Endothelial cell (in vitro differentiated cells): ENCODE results near the gene MRPL23. TPM values are rescaled to one million over a fixed set of nuclear protein-coding genes. Genes with fewer than 3 reads are reported as not detected.

Source experiments
- DNase-seq: peaks from one replicate; pipeline ENCODE4 v3.0.0; 2021; ENCODE audit warnings: low spot score
- H3K27ac Mint-ChIP-seq: one replicate; pipeline ENCODE4 v1.8.0; 2021; ENCODE audit warnings: mixed read lengths, inconsistent platforms; ENCODE audit not compliant: unreplicated experiment
- H3K27me3 Mint-ChIP-seq: one replicate; pipeline ENCODE4 v1.8.0; 2021; ENCODE audit warnings: mild to moderate bottlenecking, moderate library complexity, mixed read lengths, inconsistent platforms; ENCODE audit not compliant: unreplicated experiment
- H3K36me3 Mint-ChIP-seq: one replicate; pipeline ENCODE4 v1.8.0; 2021; ENCODE audit warnings: mild to moderate bottlenecking, low read depth, mixed read lengths, inconsistent platforms; ENCODE audit not compliant: unreplicated experiment
- H3K4me1 Mint-ChIP-seq: one replicate; pipeline ENCODE4 v1.8.0; 2021; ENCODE audit warnings: mild to moderate bottlenecking, mixed read lengths, inconsistent platforms; ENCODE audit not compliant: unreplicated experiment
- H3K4me3 Mint-ChIP-seq: one replicate; pipeline ENCODE4 v1.8.0; 2021; ENCODE audit warnings: mild to moderate bottlenecking, mixed read lengths, inconsistent platforms; ENCODE audit not compliant: unreplicated experiment
- H3K9me3 Mint-ChIP-seq: one replicate; pipeline ENCODE4 v1.8.0; 2021; ENCODE audit warnings: mixed read lengths, inconsistent platforms; ENCODE audit not compliant: unreplicated experiment
- total RNA-seq: library from RNA; stranded (reverse); fragmentation: NEBNext Ultra II Directional; extraction: Animal tissue kit (Norgen Biotek cat#: 25700); gene quantifications from one replicate; pipeline ENCODE4 v1.2.1, GENCODE V29; 2021; ENCODE audit not compliant: unreplicated experiment
- TF ChIP-seq, protein P1 (sequence below): fragments of 200-600 bp; sonication (generic); IDR thresholded peaks from one replicate; pipeline ENCODE4 v1.5.0; 2021; ENCODE audit warnings: antibody characterized with exemption; ENCODE audit not compliant: unreplicated experiment

The MRPL23 gene
- total RNA-seq, 1 donor from 2014 or later: 29.2 TPM

DNA sequence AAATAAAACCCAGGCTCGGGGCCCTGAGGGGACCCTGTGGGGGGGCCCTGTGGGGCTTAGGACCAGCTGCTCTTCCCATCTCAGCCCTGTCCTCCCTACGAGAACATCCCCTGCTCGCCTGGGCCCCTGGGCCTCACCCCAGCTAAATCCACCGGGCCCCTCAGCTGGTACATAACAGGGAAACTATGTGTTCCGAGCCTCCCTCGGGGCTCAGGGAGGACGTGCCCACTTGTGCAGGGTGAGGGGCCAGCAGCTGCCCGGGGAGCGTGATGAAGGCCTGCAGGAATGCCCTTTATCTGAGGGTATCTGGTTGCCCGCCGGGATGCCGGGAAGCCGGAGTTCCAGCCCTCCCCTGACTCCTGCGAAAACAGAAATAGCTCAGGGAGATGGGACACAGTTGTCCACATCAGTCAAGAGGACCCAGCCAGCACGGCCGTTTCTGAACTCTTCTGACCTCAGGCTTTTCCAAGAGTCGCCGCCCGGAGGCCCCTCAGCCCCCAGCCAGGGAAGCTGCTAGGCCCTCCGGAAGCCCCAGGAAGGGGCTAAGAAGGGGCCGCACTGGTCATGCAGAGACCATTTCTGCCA is 20.6 kb downstream of the MRPL23 start:
- Mint-ChIP-seq H3K9me3 (no peaks in the 10 kb centered on the region), H3K4me3 (no peak overlapping the region), H3K36me3 (no peaks in the 10 kb centered on the region), H3K27me3 (no peaks in the 10 kb centered on the region), H3K4me1 (no peaks in the 10 kb centered on the region), H3K27ac (no peak overlapping the region)
- TF ChIP-seq, protein P1, sequence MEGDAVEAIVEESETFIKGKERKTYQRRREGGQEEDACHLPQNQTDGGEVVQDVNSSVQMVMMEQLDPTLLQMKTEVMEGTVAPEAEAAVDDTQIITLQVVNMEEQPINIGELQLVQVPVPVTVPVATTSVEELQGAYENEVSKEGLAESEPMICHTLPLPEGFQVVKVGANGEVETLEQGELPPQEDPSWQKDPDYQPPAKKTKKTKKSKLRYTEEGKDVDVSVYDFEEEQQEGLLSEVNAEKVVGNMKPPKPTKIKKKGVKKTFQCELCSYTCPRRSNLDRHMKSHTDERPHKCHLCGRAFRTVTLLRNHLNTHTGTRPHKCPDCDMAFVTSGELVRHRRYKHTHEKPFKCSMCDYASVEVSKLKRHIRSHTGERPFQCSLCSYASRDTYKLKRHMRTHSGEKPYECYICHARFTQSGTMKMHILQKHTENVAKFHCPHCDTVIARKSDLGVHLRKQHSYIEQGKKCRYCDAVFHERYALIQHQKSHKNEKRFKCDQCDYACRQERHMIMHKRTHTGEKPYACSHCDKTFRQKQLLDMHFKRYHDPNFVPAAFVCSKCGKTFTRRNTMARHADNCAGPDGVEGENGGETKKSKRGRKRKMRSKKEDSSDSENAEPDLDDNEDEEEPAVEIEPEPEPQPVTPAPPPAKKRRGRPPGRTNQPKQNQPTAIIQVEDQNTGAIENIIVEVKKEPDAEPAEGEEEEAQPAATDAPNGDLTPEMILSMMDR: no peak
- no peak for DNase-seq

- no peak overlapping the region for H3K4me3 Mint-ChIP-seq
- H3K9me3 Mint-ChIP-seq: no peaks in the 10 kb centered on the region
- no peak for DNase-seq
- no peaks in the 10 kb centered on the region for H3K4me1 Mint-ChIP-seq
- H3K27me3 Mint-ChIP-seq: no peaks in the 10 kb centered on the region
- no peak overlapping the region for H3K27ac Mint-ChIP-seq
- no peaks in the 10 kb centered on the region for H3K36me3 Mint-ChIP-seq
- TF ChIP-seq, protein P1: no peak
These were observed 21.4 kb downstream of the MRPL23 start for GRCh38 chr11:1968454-1969002.

DNA sequence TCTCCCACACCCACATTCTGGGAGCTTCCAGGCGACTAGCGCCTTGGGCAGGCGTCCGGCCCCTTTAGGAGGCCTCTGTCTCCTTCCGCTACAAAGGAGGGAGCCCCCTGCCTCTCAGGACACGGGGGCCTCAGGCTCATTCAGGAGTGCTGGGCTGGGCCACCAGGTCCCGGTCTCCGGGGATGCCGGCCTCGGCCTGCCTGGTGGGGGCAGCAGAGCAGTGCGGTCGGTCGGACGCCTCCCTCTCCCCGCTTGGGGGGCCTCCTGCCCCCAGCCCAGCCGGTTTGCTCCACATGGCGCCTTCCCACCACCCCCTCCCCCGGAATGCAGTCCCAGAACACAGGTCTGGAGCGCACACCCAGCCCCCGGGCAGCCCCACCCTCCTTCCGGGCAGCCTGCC is 21.9 kb downstream of the MRPL23 start:
- no peaks in the 10 kb centered on the region for H3K27me3 Mint-ChIP-seq
- H3K4me3 Mint-ChIP-seq: no peak overlapping the region
- H3K27ac Mint-ChIP-seq: no peak overlapping the region
- no peaks in the 10 kb centered on the region for H3K36me3 Mint-ChIP-seq
- no peaks in the 10 kb centered on the region for H3K4me1 Mint-ChIP-seq
- no peaks in the 10 kb centered on the region for H3K9me3 Mint-ChIP-seq
- DNase-seq: no peak
- TF ChIP-seq, protein P1: no peak

DNA sequence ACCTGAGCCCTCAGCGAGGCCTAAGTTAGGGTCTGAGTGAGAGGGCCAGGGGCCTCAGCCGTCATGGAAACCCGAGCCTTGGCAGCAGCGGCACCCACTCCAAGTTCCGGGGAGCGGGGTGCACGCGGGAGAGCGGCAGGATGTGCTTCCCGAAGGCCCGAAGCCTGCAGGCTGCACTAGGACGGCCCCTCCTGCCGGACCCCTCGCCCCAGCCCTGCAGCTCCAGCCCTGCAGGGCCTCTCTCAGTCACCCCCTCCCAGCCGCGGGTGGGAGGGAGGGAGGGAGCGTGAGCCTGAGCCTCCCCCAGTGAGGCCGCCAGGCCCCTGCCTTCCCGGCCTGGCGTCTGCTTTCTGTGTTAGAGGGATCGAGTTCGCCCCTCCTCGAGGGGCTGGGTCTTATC is 22.6 kb downstream of the MRPL23 start:
- Mint-ChIP-seq H3K27me3 (no peaks in the 10 kb centered on the region), H3K4me3 (no peak overlapping the region), H3K27ac (no peak overlapping the region), H3K4me1 (no peaks in the 10 kb centered on the region), H3K36me3 (no peaks in the 10 kb centered on the region), H3K9me3 (no peaks in the 10 kb centered on the region)
- DNase-seq: no peak
- TF ChIP-seq, protein P1: no peak

DNA sequence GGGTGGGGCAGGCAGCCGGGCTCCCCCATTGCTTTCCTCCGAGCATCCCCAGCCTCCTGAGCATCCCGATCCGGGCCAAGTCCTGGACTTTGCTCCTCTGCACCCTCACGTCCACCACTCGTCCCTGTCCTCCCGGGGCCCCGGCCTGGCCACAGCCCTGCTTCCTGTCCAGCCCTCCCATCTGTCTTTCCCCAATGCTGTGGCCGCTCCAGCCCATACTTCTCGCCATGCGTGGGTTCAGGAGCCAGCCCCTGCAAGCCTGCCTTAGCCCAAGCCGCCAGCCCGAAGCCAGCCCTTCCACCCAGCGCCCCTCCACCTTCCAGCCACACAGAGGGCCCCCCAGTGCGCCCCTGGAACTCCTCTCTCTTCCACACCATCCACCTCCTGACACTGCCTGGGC is 23.8 kb downstream of the MRPL23 start:
- TF ChIP-seq, protein P1: no peak
- H3K27ac Mint-ChIP-seq: no peak overlapping the region
- no peaks in the 10 kb centered on the region for H3K4me1 Mint-ChIP-seq
- H3K36me3 Mint-ChIP-seq: no peaks in the 10 kb centered on the region
- H3K27me3 Mint-ChIP-seq: no peaks in the 10 kb centered on the region
- no peak overlapping the region for H3K4me3 Mint-ChIP-seq
- no peaks in the 10 kb centered on the region for H3K9me3 Mint-ChIP-seq
- DNase-seq: no peak
